ENCODE measurements around the gene CARM1.

DNA sequence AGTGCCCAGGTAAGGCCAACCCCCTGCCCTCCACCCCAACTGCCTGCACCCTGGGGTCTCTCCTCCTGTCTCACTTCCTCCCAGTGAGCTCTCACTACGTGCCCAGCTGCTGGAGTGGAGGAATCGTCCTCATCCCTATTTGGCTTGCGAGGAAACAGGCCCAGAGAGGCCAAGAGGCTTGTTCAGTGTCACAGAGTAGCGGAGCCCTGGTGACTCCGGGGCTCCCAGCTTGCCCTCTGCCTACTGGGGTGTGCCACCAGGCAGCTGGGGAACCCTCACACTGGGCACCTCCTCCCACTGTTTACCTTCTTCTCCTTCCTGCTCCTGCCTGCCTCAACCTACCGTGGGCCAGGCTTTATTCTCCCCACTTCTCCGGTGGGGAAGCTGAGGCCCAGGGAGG lies 41.0 kb upstream of the CARM1 start:
- no peak for TF ChIP-seq EZH2phosphoT487 (conservative IDR thresholded peaks at IDR 0.05; ENCODE audit: low read length)
- TF ChIP-seq, protein P1, sequence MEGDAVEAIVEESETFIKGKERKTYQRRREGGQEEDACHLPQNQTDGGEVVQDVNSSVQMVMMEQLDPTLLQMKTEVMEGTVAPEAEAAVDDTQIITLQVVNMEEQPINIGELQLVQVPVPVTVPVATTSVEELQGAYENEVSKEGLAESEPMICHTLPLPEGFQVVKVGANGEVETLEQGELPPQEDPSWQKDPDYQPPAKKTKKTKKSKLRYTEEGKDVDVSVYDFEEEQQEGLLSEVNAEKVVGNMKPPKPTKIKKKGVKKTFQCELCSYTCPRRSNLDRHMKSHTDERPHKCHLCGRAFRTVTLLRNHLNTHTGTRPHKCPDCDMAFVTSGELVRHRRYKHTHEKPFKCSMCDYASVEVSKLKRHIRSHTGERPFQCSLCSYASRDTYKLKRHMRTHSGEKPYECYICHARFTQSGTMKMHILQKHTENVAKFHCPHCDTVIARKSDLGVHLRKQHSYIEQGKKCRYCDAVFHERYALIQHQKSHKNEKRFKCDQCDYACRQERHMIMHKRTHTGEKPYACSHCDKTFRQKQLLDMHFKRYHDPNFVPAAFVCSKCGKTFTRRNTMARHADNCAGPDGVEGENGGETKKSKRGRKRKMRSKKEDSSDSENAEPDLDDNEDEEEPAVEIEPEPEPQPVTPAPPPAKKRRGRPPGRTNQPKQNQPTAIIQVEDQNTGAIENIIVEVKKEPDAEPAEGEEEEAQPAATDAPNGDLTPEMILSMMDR (IDR thresholded peaks at IDR 0.05; ENCODE audit: insufficient read depth, low read length, poor library complexity, severe bottlenecking) = no peak

Measured in SU-DHL-6 (cell line).